GM19438 (cell line): ENCODE measurements around the gene WRNIP1.

ENCODE experiments used
- ATAC-seq: cut with Tn5 transposase; IDR thresholded peaks from one replicate; pipeline ENCODE4 v1.9.1; 2021; ENCODE audit warnings: low read depth; ENCODE audit not compliant: unreplicated experiment

The WRNIP1 gene

DNA sequence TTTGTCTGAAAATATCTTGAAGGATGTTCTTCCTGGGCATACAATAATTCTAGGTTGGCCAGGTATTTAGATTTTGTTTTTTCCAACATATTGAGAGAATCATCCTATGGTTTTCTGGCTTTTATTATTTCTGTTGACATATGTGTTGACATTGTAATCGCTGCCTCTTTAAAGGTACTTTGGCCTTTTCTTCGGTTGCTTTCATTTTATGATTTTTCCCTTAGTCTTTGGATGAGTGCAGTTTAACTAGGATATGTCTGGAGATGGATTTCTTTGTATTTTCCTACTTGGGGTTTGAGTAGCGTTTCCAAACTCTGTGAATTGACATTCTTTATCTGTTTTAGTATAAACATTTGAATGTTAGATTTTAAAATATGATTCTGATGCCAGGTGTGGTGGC, 65.0 kb downstream of the WRNIP1 start:
- no peak for ATAC-seq

DNA sequence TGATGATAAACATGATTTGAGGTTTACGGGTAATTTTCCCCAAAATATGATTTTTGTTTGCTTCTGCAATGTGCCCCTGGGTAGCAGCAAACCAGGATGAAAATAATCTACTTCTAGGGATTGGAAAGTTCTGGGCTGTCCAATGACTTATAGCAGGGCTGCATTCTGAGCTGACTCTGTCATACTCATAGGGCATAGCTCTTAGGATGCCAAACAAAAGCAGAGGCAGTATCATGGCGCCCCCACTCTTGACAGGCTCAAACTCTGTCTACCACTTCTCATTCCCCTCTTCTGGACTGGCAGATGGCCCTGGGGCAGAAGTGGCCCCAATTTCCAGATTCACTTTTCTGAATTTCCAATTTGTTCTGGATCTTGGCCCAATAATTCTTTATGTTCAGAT, 66.2 kb downstream of the WRNIP1 start:
- no peak for ATAC-seq

DNA sequence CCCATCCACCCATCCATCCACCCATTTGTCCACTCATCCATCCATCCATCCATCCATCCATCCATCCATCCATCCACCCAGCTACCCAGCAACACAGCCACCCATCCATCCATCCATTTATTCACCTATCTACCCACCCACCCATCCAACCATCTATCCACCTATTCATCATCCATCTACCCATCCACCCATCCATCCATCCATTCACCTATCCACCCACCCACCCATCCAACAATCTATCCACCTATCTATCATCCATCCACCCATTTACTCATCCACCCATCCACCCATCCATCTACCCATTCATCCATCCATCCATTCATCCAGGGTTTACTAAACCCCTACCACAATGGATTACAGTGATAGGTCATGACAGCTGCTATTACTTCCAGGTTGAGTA, 69.1 kb downstream of the WRNIP1 start:
- ATAC-seq: no peak
